NT2/D1 (cell line): ENCODE measurements around the gene MRPL42.

Experiments
- SUZ12 ChIP-seq: IDR thresholded peaks from 2 replicates; pipeline ENCODE4 v1.6.1; 2011; ENCODE audit not compliant: insufficient read length, insufficient read depth; ENCODE audit errors: extremely low read depth
- YY1 ChIP-seq: IDR thresholded peaks from 2 replicates; pipeline ENCODE4 v1.6.1; 2011; ENCODE audit not compliant: insufficient read length, insufficient read depth
- ZNF274 ChIP-seq: IDR thresholded peaks from 2 replicates; pipeline ENCODE4 v1.6.1; 2011; ENCODE audit warnings: mild to moderate bottlenecking, low read depth, low read length

- no peak for TF ChIP-seq YY1
- TF ChIP-seq SUZ12, result no peak
- TF ChIP-seq ZNF274, result no peak
These were observed 26.8 kb downstream of the MRPL42 start for GRCh38 chr12:93494096-93494495.
